Measurements from ENCODE around the gene ZNF550.
A peak's percentile ranks its signal among the peaks of the same experiment; 100 is the strongest.

The ZNF550 gene

DNA sequence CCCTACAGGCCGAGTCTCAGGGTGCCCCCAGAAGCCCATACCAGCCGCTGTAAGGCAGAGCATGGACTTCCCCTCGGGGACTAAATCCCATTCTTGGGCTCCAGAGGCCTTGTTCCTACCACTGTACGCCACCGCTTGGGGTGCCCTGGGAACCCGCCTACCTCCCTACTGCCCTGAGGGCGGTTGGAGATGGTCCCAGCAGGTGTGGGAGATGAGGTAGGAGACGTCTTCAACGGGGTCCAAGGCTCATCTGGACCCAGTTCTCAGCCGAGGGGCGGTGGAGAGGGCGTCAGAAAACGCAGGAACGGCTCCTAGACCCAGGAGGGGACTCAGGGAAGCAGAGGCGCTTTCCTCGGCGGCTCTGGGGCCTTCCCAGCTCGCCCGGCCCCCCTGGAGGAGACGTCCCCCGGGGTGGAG, 23.4 kb upstream of the ZNF550 start:
- no peak overlapping the region for H3K27ac ChIP-seq
- TF ChIP-seq, protein P1, sequence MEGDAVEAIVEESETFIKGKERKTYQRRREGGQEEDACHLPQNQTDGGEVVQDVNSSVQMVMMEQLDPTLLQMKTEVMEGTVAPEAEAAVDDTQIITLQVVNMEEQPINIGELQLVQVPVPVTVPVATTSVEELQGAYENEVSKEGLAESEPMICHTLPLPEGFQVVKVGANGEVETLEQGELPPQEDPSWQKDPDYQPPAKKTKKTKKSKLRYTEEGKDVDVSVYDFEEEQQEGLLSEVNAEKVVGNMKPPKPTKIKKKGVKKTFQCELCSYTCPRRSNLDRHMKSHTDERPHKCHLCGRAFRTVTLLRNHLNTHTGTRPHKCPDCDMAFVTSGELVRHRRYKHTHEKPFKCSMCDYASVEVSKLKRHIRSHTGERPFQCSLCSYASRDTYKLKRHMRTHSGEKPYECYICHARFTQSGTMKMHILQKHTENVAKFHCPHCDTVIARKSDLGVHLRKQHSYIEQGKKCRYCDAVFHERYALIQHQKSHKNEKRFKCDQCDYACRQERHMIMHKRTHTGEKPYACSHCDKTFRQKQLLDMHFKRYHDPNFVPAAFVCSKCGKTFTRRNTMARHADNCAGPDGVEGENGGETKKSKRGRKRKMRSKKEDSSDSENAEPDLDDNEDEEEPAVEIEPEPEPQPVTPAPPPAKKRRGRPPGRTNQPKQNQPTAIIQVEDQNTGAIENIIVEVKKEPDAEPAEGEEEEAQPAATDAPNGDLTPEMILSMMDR (IDR thresholded peaks at IDR 0.05), result no peak
- TF ChIP-seq ZFX (IDR thresholded peaks at IDR 0.05; ENCODE audit: borderline replicate concordance), result no peak

DNA sequence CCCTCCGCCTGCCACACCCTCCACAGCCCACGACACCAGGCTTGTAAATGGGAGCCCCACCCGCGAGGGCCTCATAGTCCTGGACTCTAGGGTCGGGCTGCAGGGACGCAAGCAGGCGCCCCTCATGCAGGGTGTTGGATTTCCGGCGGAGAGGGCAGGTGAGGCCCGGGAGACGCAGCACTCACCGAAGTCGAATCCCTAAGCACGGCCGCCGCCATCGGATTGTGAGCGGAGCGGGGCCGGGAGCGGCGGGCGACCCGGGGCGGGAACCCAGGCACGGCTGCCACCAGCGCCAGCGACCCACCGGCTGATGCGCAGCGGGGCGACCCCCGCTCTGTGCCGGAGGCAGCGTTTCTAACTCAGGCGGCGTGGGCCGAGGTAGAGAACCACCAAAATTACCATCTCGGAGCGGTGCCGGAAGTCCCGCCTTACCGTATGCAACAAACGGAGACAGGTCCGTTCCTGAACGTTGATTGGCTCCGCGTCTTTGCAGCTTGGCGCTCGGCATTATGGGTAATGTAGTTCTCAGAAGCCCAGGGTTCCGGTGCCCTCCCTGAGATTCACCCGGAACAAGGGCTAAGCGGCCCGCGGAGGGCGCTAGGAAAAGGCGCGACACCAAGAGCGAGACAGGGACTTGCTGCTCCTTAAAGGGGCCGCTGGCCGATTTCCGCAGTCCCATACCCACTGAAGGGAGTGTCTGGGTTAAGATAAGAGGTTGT, 19.0 kb upstream of the ZNF550 start, which contains the start of gene ZNF416:
ZNF416 (minus strand) TSS at position 425 of the 719 bp plus-strand sequence; CDS start at position 218, 207 bp downstream.
- TF ChIP-seq, protein P1 (IDR thresholded peaks at IDR 0.05), result peak; percentile 27; the same call in 1 of the 2 replicates
- TF ChIP-seq ZFX (IDR thresholded peaks at IDR 0.05; ENCODE audit: borderline replicate concordance), result no peak
- H3K27ac ChIP-seq, result peak within 1 kb of the TSS; percentile 52

DNA sequence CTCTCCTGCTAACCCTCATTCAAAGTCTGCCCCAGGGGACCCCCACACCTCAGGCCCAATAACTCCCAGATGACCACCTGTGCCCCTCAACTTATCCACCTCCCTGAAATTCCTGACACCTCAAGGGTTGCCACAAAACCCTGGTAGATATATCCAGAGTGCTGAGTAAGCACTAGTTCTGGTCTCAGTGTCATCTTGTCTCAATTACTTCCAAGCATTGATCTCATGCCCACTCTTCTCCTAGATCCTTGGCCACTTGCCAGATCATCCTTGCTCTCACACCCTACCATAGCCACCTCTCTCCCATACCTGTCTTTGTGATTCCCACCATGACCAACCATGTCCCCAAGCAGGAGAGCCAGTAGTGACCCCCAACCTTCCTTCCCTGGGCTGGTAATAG, 17.0 kb upstream of the ZNF550 start:
- TF ChIP-seq, protein P1 (IDR thresholded peaks at IDR 0.05), result no peak
- no peak for TF ChIP-seq ZFX (IDR thresholded peaks at IDR 0.05; ENCODE audit: borderline replicate concordance)
- H3K27ac ChIP-seq, result no peak overlapping the region

DNA sequence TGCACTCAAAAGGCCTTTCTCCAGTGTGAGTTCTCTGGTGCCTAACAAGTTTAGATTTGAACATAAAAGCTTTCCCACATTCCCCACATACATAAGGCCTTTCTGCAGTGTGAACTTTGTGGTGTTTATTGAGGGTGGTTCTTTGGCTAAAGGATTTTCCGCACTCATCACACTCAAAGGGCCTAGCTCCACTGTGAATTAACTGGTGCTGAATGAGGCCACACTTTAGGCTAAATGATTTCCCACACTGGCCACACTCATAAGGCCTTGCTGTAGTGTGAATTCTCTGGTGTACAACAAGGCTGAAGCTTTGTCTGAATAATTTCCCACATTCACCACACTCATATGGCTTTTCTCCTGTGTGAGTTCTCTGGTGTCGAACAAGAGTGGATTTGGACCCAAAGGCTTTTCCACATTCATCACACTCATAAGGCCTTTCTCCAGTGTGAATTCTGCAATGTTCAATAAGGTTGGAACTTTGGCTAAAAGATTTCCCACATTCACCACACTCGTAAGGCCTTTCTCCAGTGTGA, 12.8 kb upstream of the ZNF550 start:
- no peak overlapping the region for H3K27ac ChIP-seq
- no peak for TF ChIP-seq ZFX (IDR thresholded peaks at IDR 0.05; ENCODE audit: borderline replicate concordance)
- TF ChIP-seq, protein P1 (IDR thresholded peaks at IDR 0.05), result no peak

DNA sequence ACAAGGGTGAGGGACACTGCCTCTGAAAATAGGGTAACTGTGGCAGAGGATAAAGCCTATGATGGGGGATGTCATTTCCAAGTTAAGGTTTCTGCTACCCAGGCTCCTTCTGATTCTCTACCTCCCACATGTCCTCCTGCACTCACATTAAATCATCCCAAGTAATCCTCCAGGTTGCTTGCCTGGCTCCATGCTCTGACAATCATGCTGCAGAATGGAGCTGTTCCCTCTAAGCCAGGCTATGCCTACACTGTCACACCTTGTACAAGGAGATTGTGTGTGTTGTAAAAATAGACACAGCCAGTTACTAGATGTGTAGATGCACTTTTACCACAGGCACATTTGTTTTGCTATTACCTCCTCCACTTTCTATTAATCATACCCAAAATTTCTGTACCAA, 11.0 kb upstream of the ZNF550 start:
- no peak for TF ChIP-seq ZFX (IDR thresholded peaks at IDR 0.05; ENCODE audit: borderline replicate concordance)
- TF ChIP-seq, protein P1 (IDR thresholded peaks at IDR 0.05), result no peak
- H3K27ac ChIP-seq, result no peak overlapping the region

DNA sequence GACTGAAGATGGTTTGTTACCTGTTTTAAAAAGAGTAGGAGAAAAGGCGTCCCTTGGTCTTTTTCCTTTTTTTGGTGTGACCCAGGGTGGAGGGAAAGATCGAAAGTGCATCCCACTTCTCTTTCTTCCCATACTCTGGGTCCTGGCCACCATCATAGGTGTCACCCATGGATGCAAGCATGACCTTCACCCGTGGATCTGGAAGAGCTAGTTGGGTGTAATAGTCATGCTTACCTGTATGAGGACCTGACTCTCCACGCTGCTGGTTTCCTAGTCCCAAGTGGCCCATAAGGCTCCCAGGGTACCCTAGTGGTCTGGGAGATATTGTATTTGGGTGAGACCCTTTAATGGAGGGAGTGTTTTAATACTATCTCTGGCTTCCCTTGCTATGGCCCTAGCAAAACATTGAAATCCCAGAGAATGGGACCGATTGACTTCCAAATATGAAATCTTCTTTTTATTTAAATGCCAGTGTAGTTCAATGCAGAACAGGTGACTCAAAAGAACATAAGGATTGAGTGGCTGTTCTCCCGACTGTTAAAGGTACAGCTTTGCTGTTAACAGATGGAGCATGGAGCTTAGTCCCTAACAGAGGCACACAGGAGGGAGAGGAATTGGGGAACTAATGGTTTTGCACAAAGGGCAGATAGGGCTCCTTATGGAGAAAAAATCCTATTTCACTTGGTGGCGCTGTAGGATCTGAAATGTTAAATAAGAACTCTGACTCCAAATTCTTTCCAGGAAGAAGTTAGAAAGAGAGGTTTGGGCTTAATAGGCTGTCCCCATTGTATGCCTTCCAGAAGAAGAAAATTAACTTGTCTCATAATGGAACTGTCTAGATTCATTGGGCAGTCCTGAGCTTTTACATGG, 7.0 kb upstream of the ZNF550 start:
- TF ChIP-seq ZFX (IDR thresholded peaks at IDR 0.05; ENCODE audit: borderline replicate concordance), result no peak
- TF ChIP-seq, protein P1 (IDR thresholded peaks at IDR 0.05), result no peak
- no peak overlapping the region for H3K27ac ChIP-seq
